ENCODE results near the gene WIZ. TPM values are rescaled to one million over a fixed set of nuclear protein-coding genes. Genes with fewer than 3 reads are reported as not detected.
A peak's percentile ranks its signal among the peaks of the same experiment; 100 is the strongest.

The WIZ gene
- total RNA-seq, 1 donor from 2014 or later = 2.4 TPM

DNA sequence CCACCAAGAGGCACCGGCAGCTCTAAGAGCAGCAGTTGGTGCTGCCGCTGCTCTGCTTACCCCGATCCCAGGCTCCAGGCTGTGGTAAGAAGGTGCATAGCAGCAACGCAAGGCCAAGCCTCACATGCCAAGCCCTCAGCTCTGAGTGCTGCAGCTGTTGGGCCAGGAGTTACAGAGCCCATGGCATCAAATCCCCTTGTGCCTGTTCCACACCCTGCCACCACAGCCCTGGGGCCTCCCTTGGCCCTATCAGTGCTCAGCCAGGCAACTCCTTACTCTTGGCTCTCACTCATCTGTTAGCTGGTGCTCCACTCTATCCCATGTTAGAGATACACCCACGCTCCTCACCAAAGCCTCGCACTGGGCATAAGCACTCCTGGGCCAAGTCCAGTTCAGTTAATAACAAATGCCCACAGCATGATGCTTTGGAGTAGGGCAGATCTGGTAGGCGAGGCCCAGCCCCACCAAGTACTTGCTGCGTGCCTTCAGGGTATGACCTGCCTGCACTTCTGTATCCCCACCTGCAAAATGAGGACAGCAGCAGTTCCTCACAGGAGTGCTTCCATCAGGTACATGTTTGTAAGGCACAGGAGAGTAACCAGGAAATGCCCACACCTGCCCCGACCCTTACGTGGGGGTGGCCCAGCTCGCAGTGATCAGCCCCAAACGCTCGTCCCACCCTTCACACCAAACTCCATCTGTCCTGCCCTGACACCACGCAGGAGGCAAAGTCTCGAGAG lies 47.2 kb downstream of the WIZ start:
- FAIRE-seq = peak; percentile 93
- Histone ChIP-seq H3K4me3 (ENCODE audit: low read depth, low read length) (no peak overlapping the region), H3K27me3 (ENCODE audit: control insufficient read depth, insufficient read depth, low read length) (no peaks in the 10 kb centered on the region), H3K36me3 (ENCODE audit: control insufficient read depth, insufficient read depth, low read length) (peaks cover 42% of the 10 kb centered on the region)
- DNase-seq (ENCODE audit: low read depth) = no peak
- TF ChIP-seq, protein P1, sequence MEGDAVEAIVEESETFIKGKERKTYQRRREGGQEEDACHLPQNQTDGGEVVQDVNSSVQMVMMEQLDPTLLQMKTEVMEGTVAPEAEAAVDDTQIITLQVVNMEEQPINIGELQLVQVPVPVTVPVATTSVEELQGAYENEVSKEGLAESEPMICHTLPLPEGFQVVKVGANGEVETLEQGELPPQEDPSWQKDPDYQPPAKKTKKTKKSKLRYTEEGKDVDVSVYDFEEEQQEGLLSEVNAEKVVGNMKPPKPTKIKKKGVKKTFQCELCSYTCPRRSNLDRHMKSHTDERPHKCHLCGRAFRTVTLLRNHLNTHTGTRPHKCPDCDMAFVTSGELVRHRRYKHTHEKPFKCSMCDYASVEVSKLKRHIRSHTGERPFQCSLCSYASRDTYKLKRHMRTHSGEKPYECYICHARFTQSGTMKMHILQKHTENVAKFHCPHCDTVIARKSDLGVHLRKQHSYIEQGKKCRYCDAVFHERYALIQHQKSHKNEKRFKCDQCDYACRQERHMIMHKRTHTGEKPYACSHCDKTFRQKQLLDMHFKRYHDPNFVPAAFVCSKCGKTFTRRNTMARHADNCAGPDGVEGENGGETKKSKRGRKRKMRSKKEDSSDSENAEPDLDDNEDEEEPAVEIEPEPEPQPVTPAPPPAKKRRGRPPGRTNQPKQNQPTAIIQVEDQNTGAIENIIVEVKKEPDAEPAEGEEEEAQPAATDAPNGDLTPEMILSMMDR (IDR thresholded peaks at IDR 0.05; ENCODE audit: insufficient read depth, low read length, severe bottlenecking) = no peak

DNA sequence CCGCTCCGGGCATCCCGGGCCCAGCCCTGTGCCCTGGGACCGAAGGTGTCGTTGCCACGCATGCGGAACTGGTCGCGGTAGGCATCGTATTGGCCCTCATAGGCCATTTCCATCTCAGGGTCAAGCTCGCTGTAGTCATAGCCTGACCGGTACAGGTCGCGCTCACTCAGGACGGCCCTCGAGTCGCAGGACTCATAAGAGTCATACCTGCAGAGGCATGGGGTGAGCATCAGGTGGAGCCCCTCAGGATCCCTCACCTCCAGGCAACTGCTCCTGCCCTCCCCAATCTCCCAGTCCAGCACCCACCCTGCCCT lies 48.4 kb downstream of the WIZ start:
- FAIRE-seq (no peak), DNase-seq (ENCODE audit: low read depth) (no peak)
- TF ChIP-seq, protein P1 (IDR thresholded peaks at IDR 0.05; ENCODE audit: insufficient read depth, low read length, severe bottlenecking) = no peak

DNA sequence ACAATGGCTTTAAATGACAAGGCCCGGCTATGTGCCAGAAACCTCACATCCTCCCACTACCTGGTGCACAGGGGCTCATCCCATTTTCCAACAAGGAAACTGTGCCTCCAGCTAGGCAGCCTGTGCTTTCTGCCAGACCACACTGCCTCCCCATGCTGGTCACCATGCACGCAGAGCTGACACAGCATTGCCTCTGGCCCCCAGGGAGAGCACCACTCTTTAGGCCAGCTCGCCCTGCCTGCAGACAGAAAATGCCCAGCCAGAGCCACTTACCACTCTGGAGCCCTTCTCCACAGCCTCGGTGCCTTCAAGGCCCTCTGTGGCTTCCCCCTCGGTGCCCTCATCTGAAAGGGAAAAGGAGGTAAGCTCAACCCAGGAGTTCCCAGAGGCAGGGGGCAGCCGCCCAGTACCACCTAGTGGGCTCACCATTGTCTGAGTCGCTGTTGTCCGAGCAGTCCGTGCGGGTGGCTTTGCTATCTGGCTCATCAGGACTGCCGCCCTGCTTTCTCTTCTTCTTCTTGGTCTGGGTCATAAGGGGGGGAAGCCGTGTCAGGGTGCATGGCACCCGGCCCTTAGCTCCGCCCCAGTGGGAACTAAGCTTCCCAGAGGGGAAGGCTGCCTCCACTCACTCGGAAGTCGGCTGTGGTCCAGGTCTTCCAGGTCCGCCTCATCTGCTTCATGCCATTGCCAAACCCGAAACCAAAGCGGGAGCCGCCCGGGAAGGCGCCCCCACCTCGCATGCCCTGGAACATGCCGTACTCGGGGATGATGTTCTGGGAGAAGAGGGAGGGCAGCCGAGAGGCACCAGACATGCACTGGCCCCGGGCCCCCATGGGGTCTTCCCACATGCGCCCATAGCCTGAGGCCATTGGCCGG lies 49.0 kb downstream of the WIZ start:
- no peaks in the 10 kb centered on the region for H3K27me3 ChIP-seq (ENCODE audit: control insufficient read depth, insufficient read depth, low read length)
- DNase-seq (ENCODE audit: low read depth) (no peak), FAIRE-seq (no peak)
- TF ChIP-seq, protein P1 (IDR thresholded peaks at IDR 0.05; ENCODE audit: insufficient read depth, low read length, severe bottlenecking) = no peak
- H3K4me3 ChIP-seq (ENCODE audit: low read depth, low read length) = no peak overlapping the region
- H3K36me3 ChIP-seq (ENCODE audit: control insufficient read depth, insufficient read depth, low read length) = peaks cover 52% of the 10 kb centered on the region

More for the DNA sequence above, 48.4 kb downstream of the WIZ start:
- Histone ChIP-seq H3K36me3 (ENCODE audit: control insufficient read depth, insufficient read depth, low read length) (peaks cover 53% of the 10 kb centered on the region), H3K4me3 (ENCODE audit: low read depth, low read length) (no peak overlapping the region), H3K27me3 (ENCODE audit: control insufficient read depth, insufficient read depth, low read length) (no peaks in the 10 kb centered on the region)

DNA sequence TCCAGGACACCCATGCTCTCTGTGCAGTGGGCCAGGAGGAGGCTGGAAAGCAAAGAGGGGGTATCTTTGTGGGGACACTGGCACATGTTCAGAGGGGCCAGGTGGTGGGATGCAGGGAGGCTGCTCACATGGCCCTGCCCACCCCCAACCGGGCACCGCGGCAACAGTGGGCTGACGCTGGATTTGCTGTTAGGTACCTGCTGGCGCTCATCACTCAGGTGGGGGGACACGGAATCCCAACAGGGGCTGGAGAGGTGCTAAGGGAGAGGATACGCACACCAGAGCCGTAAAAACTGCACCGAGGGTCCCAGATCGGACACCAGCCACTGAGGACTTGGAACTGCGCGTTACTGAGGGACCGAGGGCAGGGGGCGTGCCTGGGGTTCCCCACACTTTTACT lies 50.1 kb downstream of the WIZ start:
- Histone ChIP-seq H3K4me3 (ENCODE audit: low read depth, low read length) (no peak overlapping the region), H3K36me3 (ENCODE audit: control insufficient read depth, insufficient read depth, low read length) (peaks cover 51% of the 10 kb centered on the region), H3K27me3 (ENCODE audit: control insufficient read depth, insufficient read depth, low read length) (no peaks in the 10 kb centered on the region)
- DNase-seq (ENCODE audit: low read depth) (no peak), FAIRE-seq (no peak)
- TF ChIP-seq, protein P1 (IDR thresholded peaks at IDR 0.05; ENCODE audit: insufficient read depth, low read length, severe bottlenecking) = no peak

DNA sequence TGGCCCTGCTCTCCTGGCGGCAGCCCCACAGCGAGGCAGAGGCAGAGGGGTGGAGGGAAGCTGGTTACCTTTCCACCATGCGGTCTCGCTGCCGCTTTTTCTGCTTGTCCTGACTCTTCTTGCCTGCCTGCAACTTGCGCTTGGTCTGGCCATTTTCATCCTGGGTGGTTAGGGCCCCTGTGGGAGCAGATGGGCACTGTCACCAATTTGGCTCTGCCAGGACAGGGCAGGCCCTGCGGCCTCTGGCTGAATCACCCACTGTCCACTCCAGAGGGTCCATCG lies 50.6 kb downstream of the WIZ start:
- H3K4me3 ChIP-seq (ENCODE audit: low read depth, low read length) = no peak overlapping the region
- TF ChIP-seq, protein P1 (IDR thresholded peaks at IDR 0.05; ENCODE audit: insufficient read depth, low read length, severe bottlenecking) = no peak
- DNase-seq (ENCODE audit: low read depth) (no peak), FAIRE-seq (no peak)
- no peaks in the 10 kb centered on the region for H3K27me3 ChIP-seq (ENCODE audit: control insufficient read depth, insufficient read depth, low read length)
- H3K36me3 ChIP-seq (ENCODE audit: control insufficient read depth, insufficient read depth, low read length) = peaks cover 51% of the 10 kb centered on the region

Data from bronchial epithelial cell (primary cell).